ENCODE measurements around the gene RRP1. TPM values are rescaled to one million over a fixed set of nuclear protein-coding genes. Genes with fewer than 3 reads are reported as not detected.

The RRP1 gene
- total RNA-seq, 1 donor from 2014 or later, result 52.0 TPM

DNA sequence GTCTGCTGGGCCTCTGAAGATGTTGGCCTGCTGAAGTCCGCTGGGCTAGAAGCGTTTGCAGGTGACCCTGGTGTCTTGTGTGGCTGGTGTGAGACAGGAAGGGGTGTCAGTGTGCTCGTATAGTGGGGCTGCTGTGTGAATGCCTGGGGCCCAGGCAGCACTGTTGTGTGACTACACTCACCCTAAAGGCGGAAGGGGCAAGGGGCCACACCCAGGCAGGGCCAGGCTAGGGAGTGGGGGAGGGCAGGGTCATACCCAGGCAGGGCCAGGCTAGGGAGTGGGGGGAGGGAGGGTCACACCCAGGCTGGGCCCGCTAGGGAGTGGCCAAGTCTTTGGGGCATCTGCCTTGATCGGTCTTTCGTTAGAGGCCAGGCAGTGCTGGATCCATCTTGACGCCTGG lies 45.4 kb upstream of the RRP1 start:
- H3K27me3 ChIP-seq, result no peaks in the 10 kb centered on the region
- no peak overlapping the region for H3K27ac ChIP-seq
- H3K4me3 ChIP-seq, result no peak overlapping the region
- peaks cover 60 to 61% of the 10 kb centered on the region in 2 donors for H3K36me3 ChIP-seq
- TF ChIP-seq, protein P1, sequence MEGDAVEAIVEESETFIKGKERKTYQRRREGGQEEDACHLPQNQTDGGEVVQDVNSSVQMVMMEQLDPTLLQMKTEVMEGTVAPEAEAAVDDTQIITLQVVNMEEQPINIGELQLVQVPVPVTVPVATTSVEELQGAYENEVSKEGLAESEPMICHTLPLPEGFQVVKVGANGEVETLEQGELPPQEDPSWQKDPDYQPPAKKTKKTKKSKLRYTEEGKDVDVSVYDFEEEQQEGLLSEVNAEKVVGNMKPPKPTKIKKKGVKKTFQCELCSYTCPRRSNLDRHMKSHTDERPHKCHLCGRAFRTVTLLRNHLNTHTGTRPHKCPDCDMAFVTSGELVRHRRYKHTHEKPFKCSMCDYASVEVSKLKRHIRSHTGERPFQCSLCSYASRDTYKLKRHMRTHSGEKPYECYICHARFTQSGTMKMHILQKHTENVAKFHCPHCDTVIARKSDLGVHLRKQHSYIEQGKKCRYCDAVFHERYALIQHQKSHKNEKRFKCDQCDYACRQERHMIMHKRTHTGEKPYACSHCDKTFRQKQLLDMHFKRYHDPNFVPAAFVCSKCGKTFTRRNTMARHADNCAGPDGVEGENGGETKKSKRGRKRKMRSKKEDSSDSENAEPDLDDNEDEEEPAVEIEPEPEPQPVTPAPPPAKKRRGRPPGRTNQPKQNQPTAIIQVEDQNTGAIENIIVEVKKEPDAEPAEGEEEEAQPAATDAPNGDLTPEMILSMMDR (IDR thresholded peaks at IDR 0.05), result no peak
- H3K9me3 ChIP-seq, result no peaks in the 10 kb centered on the region
- no peak for DNase-seq (ENCODE audit: low spot score in 2 of 2)
- intact Hi-C loops (cut with DNase I), result no loop called here
- no peaks in the 10 kb centered on the region for H3K4me1 ChIP-seq

DNA sequence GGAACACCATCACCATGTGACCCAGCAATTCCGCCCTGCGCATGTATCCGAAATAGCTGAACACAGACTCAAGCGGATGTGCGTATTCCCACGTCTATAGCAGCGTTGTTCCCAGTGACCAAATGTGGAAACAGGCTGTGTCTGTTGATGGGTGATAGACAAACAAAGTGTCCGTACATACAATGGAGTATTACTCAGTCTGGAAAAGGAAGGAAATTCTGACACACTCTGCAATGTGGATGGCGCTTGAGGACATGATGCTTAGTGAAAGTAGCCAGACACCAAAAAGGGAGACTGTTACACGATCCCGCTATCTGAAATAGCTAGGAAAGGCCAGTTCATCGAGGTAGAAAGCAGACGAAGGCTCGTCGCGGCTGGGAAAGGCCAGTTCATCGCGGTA lies 44.7 kb upstream of the RRP1 start:
- no peaks in the 10 kb centered on the region for H3K4me1 ChIP-seq
- H3K4me3 ChIP-seq, result no peak overlapping the region
- no peak overlapping the region for H3K27ac ChIP-seq
- TF ChIP-seq, protein P1 (IDR thresholded peaks at IDR 0.05), result no peak
- intact Hi-C loops (cut with DNase I), result no loop called here
- peaks cover 68 to 69% of the 10 kb centered on the region in 2 donors for H3K36me3 ChIP-seq
- DNase-seq (ENCODE audit: low spot score in 2 of 2), result no peak
- no peaks in the 10 kb centered on the region for H3K9me3 ChIP-seq
- no peaks in the 10 kb centered on the region for H3K27me3 ChIP-seq

DNA sequence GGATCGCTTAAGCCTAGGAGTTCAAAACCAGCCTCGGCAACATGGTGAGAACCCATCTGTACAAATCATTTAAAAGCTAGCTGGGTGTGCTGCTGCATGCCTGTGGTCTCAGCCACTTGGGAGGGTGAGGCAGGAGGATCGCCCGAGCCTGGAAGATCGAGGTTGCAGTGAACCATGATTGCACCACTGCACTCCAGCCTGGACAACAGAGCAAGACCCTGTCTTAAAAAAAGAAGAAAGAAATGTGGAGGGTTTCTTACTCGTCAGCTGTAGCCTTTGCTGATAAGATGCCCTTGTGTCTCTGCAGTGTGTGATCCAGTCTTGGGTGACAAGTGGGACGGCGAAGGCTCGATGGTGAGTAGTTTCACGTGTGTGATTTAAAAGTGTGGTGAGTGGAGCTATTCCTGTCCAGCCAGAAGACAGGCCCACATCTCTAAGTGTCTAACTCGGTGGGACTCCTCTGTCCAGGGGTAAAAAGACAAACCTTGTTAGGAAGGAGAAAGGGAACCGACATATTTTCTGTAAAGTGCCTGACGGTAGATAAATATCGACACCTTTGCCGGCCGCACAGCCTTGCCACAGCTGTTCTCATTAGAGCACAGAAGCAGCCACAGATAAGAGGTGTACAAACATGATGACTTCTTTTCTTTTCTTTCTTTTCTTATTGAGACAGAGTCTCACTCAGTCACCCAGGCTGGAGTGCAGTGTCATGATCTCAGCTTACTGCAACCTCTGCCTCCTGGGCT lies 43.4 kb upstream of the RRP1 start:
- no peaks in the 10 kb centered on the region for H3K27me3 ChIP-seq
- TF ChIP-seq, protein P1 (IDR thresholded peaks at IDR 0.05), result no peak
- no peak for DNase-seq (ENCODE audit: low spot score in 2 of 2)
- H3K4me1 ChIP-seq, result no peaks in the 10 kb centered on the region
- no peak overlapping the region for H3K27ac ChIP-seq
- H3K4me3 ChIP-seq, result no peak overlapping the region
- H3K9me3 ChIP-seq, result no peaks in the 10 kb centered on the region
- peaks cover 77 to 79% of the 10 kb centered on the region in 2 donors for H3K36me3 ChIP-seq
- intact Hi-C loops (cut with DNase I), result no loop called here

DNA sequence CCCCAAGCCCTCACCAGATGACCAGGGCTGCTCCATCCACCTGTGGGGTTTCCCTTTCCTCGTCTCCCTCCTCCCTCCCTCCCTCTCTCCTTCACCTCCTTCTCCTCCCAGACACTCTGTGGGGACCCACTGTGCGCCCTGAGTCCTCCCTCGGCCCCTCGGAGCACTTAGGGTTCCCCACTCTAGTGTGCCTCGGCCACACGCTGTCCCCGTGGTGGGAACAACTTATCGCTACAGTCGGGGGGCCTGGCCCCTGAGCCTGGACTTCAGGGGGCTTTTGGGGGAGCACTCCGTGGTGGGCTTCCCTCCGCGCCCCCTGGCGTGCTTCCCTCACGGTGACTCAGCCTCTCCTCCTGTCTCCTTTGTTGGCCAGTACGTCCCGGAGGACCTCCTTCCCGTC lies 40.8 kb upstream of the RRP1 start:
- intact Hi-C loops (cut with DNase I), result no loop called here
- Histone ChIP-seq H3K4me3 (no peak overlapping the region), H3K36me3 (peaks cover 88 to 95% of the 10 kb centered on the region in 2 donors), H3K27me3 (no peaks in the 10 kb centered on the region), H3K9me3 (no peaks in the 10 kb centered on the region), H3K4me1 (no peaks in the 10 kb centered on the region), H3K27ac (no peak overlapping the region)
- DNase-seq (ENCODE audit: low spot score in 2 of 2), result no peak
- TF ChIP-seq, protein P1 (IDR thresholded peaks at IDR 0.05), result no peak

DNA sequence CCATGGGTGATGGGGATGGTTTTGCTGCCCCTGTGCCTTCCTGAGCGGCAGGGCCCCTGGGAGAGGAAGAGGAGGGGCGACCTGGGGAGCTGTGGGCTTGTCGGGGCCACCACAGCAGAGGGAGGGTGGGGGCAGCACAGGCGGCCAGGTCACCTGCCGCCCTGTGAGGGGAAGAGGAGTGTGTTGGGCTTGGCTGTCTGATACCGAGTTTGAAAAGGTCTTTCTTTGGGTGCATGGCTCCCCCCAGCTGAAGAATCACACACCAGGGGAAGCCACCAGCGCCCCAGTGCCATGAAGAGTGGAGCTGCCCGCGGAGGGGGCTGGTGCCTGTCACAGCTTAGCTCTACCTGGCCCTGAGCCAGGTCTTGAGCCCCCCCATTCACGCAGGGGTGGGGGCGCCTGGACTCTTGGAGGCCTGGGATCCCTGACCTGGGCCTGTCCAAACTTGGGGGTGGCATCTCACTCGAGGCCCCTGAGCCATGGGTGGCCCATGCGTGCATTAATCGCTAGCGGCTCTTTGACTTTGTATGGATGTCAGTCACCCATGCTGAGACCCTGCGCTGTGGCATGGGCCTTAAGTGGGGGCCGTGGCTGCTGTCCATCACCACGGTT lies 39.6 kb upstream of the RRP1 start:
- Histone ChIP-seq H3K36me3 (peaks cover 86 to 95% of the 10 kb centered on the region in 2 donors), H3K27me3 (no peaks in the 10 kb centered on the region), H3K27ac (no peak overlapping the region), H3K4me1 (no peaks in the 10 kb centered on the region), H3K4me3 (no peak overlapping the region), H3K9me3 (no peaks in the 10 kb centered on the region)
- intact Hi-C loops (cut with DNase I), result no loop called here
- DNase-seq (ENCODE audit: low spot score in 2 of 2), result no peak
- TF ChIP-seq, protein P1 (IDR thresholded peaks at IDR 0.05), result no peak
